ENCODE results near the gene LRRC36. TPM values are rescaled to one million over a fixed set of nuclear protein-coding genes. Genes with fewer than 3 reads are reported as not detected.

The LRRC36 gene
- polyA plus RNA-seq, 1 donor (not counting 4 experiments of a cell fraction or from before 2014, with no cell fraction given) = not detected

DNA sequence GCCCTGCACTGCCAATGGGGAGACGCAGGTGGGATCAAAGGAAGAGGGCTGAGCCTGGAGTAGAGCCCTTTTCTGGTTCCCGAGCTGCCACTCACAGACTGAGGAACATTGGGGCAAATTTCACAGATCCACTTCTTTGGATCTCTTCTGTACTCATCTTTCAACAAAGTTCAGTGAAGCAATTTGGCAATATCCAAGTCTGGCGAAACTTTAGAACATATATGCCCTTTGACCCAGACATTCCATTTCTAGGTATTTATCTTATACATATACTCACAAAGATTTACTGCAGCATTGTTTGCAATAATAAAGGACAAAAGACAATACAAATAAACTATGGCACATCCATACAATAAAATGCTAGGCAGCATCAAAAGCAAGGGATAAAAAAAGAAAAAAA is 84.7 kb downstream of the LRRC36 start:
- Histone ChIP-seq H3K36me3 (ENCODE audit: control insufficient read depth in 2 of 2, extremely low read depth in 1 of 2, insufficient read depth in 2 of 2, low read length in 2 of 2) (no peaks in the 10 kb centered on the region), H3K4me2 (ENCODE audit: control insufficient read depth, extremely low read depth, insufficient read depth, low read depth, low read length) (no peak overlapping the region), H3K9ac (ENCODE audit: control insufficient read depth, extremely low read depth, insufficient read depth, low read length) (no peak overlapping the region), H3K9me1 (ENCODE audit: control insufficient read depth, extremely low read depth, insufficient read depth, low read length) (no peaks in the 10 kb centered on the region), H3K9me3 (ENCODE audit: control insufficient read depth, low read depth, low read length) (no peaks in the 10 kb centered on the region), H2AFZ (ENCODE audit: control insufficient read depth, low read length) (no peak overlapping the region), H4K20me1 (ENCODE audit: control insufficient read depth, extremely low read depth, insufficient read depth, low read length) (no peaks in the 10 kb centered on the region), H3K27ac (ENCODE audit: control insufficient read depth, insufficient read depth, low read length) (no peak overlapping the region), H3K4me3 (ENCODE audit: control insufficient read depth in 2 of 3, extremely low read depth in 1 of 3, insufficient read depth in 2 of 3, low read depth in 1 of 3, low read length in 3 of 3) (no peak overlapping the region), H3K27me3 (ENCODE audit: control insufficient read depth, extremely low read depth, insufficient read depth, low read length) (no peaks in the 10 kb centered on the region), H3K79me2 (ENCODE audit: control insufficient read depth, insufficient read depth, low read length) (peaks cover 2% of the 10 kb centered on the region), H3K4me1 (ENCODE audit: control insufficient read depth, extremely low read depth, insufficient read depth, low read length) (peaks cover 24% of the 10 kb centered on the region)
- dilution Hi-C loops (cut with MboI; ENCODE audit: extremely low pct_ligation_motif_present, low sequenced_read_pairs) = no loop called here
- FAIRE-seq (no peak), DNase-seq (ENCODE audit: low read depth, low spot score) (no peak)
- no peak for TF ChIP-seq EZH2 (IDR thresholded peaks at IDR 0.05; ENCODE audit: low read length)
- TF ChIP-seq, protein P1, sequence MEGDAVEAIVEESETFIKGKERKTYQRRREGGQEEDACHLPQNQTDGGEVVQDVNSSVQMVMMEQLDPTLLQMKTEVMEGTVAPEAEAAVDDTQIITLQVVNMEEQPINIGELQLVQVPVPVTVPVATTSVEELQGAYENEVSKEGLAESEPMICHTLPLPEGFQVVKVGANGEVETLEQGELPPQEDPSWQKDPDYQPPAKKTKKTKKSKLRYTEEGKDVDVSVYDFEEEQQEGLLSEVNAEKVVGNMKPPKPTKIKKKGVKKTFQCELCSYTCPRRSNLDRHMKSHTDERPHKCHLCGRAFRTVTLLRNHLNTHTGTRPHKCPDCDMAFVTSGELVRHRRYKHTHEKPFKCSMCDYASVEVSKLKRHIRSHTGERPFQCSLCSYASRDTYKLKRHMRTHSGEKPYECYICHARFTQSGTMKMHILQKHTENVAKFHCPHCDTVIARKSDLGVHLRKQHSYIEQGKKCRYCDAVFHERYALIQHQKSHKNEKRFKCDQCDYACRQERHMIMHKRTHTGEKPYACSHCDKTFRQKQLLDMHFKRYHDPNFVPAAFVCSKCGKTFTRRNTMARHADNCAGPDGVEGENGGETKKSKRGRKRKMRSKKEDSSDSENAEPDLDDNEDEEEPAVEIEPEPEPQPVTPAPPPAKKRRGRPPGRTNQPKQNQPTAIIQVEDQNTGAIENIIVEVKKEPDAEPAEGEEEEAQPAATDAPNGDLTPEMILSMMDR (optimal IDR thresholded peaks at IDR 0.05 in 1 of 3, IDR thresholded peaks at IDR 0.05 in 1 of 3, conservative IDR thresholded peaks at IDR 0.05 in 1 of 3; ENCODE audit: extremely low read depth in 1 of 3, insufficient read depth in 2 of 3, low read length in 3 of 3) = no peak

DNA sequence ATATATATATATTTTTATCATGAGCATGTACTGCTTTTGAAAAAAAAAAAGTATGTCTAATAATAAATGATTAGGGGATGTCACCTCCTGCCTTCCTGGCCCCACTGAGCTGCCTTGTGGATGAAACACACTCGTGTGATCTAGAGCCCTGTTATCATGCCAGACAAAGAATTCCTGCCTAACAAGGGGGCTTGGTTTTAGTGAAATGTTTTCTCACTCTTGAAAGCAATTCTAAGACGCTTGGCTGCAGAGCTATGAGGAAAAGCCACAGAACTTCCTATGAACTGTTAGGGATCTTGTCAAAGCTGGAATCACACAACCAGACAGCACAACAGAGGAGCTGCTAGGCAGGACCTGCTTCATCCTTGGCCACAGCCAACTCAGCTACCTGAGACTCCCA is 85.7 kb downstream of the LRRC36 start:
- no peak overlapping the region for H3K4me2 ChIP-seq (ENCODE audit: control insufficient read depth, extremely low read depth, insufficient read depth, low read depth, low read length)
- H3K27ac ChIP-seq (ENCODE audit: control insufficient read depth, insufficient read depth, low read length) = no peak overlapping the region
- DNase-seq (ENCODE audit: low read depth, low spot score) (no peak), FAIRE-seq (no peak)
- H3K27me3 ChIP-seq (ENCODE audit: control insufficient read depth, extremely low read depth, insufficient read depth, low read length) = no peaks in the 10 kb centered on the region
- TF ChIP-seq EZH2 (IDR thresholded peaks at IDR 0.05; ENCODE audit: low read length) = no peak
- TF ChIP-seq, protein P1 (optimal IDR thresholded peaks at IDR 0.05 in 1 of 3, IDR thresholded peaks at IDR 0.05 in 1 of 3, conservative IDR thresholded peaks at IDR 0.05 in 1 of 3; ENCODE audit: extremely low read depth in 1 of 3, insufficient read depth in 2 of 3, low read length in 3 of 3) = no peak
- no peak overlapping the region for H2AFZ ChIP-seq (ENCODE audit: control insufficient read depth, low read length)
- H3K4me3 ChIP-seq (ENCODE audit: control insufficient read depth in 2 of 3, extremely low read depth in 1 of 3, insufficient read depth in 2 of 3, low read depth in 1 of 3, low read length in 3 of 3) = no peak overlapping the region
- H3K79me2 ChIP-seq (ENCODE audit: control insufficient read depth, insufficient read depth, low read length) = peaks cover 2% of the 10 kb centered on the region
- no peaks in the 10 kb centered on the region for H4K20me1 ChIP-seq (ENCODE audit: control insufficient read depth, extremely low read depth, insufficient read depth, low read length)
- peaks cover 18% of the 10 kb centered on the region for H3K4me1 ChIP-seq (ENCODE audit: control insufficient read depth, extremely low read depth, insufficient read depth, low read length)
- no peaks in the 10 kb centered on the region for H3K9me1 ChIP-seq (ENCODE audit: control insufficient read depth, extremely low read depth, insufficient read depth, low read length)
- H3K9me3 ChIP-seq (ENCODE audit: control insufficient read depth, low read depth, low read length) = no peaks in the 10 kb centered on the region
- dilution Hi-C loops (cut with MboI; ENCODE audit: extremely low pct_ligation_motif_present, low sequenced_read_pairs) = no loop called here
- no peak overlapping the region for H3K9ac ChIP-seq (ENCODE audit: control insufficient read depth, extremely low read depth, insufficient read depth, low read length)
- no peaks in the 10 kb centered on the region for H3K36me3 ChIP-seq (ENCODE audit: control insufficient read depth in 2 of 2, extremely low read depth in 1 of 2, insufficient read depth in 2 of 2, low read length in 2 of 2)

All from keratinocyte (primary cell).